Suppressor macrophage treated with lipopolysaccharide for 4 hours (primary cell): ENCODE data around the gene ZNF827.

ENCODE experiments used
- DNase-seq: peaks from one replicate; pipeline ENCODE4 v3.0.0-alpha.2; 2020

ZNF827 gene

DNA sequence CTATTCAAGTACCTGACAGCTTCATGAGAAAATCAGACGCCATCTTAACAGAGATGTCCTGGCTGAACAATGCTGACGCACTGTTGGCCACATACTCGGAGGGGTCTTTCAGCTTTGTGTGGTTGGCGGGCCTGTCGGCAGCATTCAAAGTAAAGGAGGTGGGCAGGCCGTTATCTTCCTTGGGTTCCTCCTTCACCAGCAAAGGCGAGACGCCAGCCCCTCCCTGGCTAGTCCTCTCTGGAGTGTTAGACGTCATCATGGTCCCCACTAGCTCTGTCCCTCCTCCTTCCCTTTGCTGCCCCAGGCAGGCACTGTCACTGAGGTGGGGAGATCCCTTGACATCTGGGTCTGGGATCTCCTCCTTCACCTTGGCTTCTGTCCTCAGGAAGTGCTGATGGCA, 53.0 kb downstream of the ZNF827 start:
- no peak for DNase-seq

DNA sequence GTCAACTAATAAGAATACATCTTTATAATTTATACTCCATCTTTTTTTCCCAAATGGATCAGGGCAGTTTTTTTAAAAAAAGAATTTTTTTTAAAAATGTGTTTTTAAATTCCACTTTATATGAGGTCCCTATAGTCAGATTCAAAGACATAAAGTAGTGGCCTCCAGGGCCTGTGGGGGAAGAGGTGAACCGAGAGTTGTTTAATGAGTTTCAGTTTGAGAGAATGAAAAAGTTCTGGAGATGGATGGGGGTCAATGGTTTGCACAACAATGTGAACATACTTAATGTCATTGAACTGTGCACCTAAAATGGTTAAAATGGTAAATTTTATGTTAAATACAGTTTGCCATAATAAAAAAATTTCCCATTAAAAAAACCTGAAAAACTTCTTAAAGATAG, 53.8 kb downstream of the ZNF827 start:
- no peak for DNase-seq

DNA sequence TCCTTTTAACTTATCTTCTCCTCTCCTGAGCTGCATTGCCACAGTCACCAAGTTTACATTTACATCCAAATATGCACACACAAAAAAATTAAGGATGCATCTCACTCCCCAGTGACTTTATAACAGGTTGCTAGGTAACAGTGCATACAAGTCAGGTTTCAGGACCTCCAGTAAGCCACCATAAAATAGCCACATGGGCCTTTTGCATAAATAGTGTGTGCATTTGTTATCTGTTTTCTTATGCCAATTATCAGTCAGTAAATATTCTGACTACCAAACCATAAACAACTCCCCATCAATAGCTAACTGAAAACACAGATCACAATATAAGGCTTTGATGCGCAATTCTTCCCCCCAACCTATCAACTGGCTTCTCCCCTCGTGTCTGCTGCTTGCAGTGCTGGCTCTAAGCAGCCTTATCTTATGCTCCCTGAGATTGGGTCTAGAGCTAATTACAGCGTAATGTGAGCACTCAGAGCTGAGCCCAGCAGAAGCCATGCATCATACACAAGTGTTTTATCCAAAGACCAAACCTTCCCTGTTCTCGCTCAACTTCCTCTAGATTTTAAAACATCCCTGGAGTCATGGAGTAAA, 55.4 kb downstream of the ZNF827 start:
- no peak for DNase-seq

DNA sequence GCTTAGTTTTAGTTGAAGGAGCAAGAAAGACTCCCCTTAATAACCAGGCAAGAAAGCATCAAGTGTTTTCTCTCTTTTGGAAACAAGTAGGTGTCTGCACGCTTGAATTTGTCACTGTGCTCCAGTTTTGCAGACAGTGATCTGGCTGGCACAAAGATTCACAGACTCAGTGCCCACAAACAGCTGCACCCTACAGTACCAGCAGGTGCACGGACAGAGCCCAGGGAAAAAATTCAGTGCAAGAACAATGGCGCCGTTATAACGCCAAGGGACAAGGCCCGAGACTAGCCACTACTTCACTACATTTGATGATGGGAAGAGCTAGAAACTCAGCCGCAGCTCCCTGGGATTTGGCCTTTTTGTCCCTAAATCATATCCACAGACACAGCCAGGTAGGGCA, 56.0 kb downstream of the ZNF827 start:
- no peak for DNase-seq

DNA sequence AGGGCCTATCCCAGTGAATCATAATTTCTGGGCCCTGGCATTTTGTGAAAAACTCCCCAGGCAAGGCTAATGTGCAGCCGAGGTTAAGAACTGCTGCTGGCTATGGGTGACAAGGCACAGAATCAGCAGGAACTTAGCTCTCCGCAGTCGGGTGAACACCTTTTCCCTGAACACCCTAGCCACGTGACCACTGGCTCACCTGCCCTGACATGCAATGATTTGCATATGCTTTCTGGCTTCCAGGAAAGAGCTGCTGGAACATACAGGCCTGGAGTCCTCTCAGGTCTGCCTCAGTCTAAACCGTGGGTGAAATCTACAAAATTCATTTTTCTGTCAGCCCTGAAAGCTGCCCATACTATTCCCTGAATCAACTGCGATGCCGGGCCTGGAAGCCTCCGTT, 56.6 kb downstream of the ZNF827 start:
- no peak for DNase-seq

DNA sequence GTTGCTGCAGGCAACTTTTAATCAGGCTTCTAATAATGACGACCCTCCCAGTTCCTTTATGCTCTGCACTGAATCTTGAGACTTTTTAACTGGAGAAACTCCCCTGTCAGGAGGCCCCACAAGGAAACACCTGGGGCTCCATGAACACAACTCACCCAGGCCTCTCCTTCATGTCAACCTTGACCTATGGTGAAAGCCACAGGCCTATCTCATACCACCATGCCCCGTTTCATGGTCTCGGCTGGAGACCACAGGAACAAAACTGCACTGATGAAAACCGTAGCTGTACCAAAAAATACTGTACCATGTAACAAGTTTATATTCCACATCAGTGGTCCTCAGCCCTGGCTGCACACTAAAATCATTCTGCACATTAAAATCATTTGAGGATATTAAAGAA, 57.0 kb downstream of the ZNF827 start:
- no peak for DNase-seq

DNA sequence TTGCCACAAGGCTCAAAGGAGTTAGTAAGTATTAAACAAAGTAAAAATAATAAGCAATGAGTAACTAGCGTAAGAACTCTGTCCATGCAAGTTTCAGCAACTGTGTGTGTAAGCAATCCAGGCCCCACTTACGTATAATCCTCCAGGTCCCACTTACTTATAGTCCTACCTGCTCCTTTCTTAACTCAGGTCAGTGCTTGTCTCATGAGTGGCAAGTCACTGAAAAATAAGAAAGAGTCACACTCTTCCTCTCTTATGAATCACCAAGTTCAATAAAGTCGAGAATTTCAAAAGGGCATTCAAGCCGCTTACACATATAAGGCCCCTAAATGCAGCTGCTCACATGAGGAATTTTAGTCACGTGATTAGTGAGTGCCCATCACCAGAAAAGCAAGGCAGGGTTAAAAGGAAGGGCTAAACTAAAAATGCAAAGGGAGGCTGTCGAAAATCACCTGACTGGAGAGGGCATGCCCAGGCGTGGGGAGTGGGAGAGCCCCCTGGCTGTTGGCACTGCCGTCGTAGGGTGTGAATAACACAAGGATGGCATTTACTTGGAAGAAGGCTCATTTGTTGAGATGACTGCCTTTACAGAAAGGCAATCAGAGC, 58.2 kb downstream of the ZNF827 start:
- DNase-seq = no peak

DNA sequence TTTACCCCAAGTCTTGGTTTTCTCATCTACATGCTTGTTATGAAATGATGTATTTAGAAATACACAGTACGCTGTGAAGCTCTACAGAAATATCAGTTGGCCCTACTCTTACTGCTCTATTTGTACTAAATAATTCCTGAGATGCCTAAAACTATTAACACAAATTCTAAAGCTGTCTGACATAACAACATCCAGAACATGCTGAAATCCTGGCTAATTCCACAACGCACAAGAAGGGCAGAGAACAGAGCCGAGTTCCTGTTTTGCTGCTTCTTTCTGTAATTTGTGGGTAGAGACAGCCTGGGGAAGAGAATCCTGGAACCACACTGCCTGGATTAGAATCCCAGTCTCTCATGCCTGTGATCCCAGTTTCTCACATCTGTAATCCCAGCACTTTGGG, 59.0 kb downstream of the ZNF827 start:
- no peak for DNase-seq

DNA sequence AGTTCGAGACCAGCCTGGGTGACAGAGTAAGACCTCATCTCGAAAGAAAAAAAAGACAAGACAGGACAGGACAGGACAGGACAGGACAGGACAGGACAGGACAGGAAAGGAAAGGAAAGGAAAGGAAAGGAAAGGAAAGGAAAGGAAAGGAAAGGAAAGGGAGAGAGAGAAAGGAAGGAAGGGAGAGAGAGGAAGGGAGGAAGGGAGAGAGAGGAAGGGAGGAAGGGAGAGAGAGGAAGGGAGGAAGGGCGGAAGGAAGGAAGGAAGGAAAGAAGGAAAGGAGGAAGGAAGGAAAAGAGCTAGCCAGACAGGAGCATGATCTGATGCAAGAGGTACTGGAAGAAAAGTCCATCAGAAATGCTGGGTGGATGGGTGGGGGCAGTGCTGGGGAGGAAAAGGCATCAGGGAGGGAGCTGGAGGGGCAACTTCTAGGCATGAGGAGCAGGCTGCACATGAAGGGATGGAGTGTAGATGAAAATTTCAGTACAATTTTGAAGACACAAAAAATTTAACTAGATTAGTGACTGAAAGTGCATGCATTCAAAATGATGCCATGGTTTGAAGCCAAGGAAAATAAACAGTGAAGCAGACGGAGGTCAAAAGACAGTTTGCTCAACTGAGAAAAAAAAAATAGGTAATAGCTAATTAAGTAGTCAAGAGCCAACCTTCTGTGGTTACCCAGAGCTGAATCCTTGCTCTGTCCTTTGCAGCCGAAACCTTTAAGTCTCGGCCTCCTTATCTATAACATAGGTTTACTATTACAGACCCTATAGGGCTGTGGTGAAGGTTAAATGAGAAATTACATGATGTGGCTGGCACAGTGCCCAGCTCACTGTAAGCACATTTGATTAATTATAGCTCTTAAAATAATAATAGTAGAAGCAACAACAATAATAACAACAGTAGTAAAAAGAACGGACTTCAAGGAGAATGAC, 59.9 kb downstream of the ZNF827 start:
- no peak for DNase-seq

DNA sequence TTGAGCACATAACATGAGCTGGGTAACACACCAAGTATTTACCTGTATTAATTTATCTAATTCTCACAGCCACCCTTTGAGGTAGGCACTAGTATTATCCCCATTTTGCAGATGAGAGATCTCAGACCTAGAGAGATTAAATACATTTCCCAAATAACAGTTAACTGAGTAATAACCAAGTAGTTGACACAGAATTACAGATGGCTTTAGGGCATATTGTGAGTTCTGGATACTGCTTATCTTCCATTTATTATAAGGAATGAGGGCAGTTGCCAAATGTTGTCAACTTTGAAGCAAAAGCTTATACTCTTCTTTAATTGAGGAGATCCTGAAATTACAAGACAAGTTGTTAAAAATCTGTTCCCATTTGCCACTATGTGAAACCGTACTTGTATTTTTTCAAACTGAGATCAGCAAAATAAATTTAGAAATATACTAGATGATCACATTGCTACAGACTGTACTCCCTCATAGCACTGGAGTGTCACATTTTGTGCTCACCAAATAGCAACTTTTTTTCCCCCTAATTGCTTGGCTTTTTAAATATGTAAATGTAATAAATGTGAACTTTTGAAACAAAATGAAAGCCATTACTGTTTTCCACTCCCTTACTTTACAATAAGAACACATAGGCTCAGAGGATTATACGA, 62.0 kb downstream of the ZNF827 start:
- no peak for DNase-seq

DNA sequence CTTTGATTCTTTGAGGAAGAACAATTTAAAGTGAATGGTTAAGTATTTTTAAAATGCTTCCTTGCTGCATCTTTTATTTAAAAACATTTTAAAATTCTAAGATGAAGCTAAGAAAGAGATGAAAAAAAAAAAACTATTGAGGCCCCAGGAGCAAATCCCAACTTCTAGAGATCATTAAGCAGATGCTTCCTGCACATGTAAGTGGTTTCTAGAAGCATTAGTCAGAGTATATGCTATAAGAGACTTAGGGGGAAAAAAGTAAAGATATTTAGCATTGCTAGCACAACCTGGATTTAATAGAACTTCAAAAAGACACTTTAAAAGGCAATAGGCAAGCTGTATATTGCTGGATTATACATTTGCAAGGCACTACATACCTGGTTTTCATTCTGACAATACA, 64.7 kb downstream of the ZNF827 start:
- no peak for DNase-seq

DNA sequence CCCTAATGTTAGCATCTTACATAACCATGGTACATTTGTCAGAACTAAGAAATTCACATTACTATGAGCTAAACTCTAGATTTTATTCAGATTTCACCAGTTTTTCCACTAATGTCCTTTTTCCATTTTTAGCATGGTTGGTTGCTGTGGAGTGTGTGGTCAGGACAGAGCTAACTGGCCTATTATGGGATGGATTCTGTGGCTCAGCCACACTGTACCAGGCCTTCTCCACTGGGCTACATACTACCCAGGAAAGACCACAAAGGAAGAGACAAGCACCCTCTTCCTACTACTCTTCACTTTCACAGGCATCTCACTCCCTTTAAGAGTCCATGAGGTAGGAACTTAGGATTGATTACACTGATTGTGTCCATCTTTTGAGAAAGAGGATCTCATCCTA, 67.4 kb downstream of the ZNF827 start:
- no peak for DNase-seq

DNA sequence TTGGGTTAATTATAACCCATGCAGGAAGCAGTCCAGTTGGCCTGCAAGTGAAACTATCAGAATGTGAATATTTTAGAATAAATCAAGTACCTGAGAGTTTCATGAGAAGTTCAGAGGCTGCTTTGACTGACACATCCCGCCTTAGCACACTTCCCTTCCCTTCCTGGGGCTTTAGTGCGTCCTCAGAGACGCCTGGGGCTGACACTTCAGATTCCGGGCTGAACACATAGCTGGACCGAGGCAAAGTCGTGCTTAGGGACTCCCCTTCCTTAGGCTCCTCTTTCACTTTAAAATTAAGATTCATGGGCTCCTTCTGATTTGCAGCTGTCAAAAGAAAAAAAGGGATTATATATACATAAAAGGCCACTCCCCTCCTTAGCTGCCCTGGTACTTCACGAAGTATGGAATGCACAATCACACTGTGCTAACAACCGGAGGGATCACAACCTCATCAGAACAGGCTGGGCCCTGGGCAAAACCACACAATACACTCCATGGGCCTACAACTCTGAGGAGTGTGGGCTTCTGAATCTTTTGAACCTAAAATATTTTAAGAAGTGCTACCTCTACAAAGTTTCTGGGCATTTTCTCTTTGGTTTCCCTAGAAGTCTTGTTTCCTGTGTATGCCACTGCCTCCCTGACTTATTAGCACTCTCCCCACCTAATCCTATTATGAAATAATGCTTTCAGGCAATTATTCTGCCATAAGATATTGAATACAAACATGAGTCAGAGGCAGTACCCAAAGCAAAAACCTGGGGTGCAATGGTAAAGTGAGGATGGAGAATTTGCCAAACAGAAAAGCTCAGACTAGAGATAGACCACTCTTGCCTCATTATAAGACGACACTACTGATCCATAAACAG, 68.2 kb downstream of the ZNF827 start:
- DNase-seq = no peak

DNA sequence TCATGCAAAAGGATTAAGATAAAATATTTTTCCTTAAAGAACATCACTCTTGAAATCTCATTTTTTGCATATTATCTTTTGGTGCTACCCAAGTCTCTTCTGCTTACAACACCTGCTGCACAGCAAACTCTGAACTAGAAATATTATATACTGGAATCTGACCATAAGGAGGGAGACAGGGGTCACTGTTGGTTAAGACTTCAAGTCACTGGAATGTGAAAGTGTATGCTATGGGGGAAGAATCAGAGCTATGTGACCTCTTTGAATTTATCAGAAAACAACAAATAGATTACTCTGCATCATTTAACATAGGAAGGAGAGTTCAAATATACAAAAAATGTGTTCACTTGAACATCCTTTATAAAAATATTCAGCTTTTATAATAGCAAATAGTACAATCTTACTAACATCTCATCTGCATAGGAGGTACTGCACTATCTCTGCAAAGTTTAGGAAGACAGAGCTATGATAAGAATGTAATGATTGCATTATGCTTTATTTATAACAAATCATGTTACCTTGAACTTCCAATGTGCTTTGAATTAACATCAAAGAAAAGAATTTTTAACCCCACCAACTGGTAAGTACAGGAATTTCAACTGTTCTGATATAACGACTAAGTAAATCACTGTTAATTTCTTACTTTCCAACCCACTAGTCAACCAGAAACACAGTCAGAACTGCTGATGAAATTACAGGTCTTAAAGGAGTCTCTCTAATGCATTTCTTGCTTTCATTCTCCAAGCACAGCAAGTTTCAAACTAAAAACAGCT, 69.8 kb downstream of the ZNF827 start:
- DNase-seq = no peak

DNA sequence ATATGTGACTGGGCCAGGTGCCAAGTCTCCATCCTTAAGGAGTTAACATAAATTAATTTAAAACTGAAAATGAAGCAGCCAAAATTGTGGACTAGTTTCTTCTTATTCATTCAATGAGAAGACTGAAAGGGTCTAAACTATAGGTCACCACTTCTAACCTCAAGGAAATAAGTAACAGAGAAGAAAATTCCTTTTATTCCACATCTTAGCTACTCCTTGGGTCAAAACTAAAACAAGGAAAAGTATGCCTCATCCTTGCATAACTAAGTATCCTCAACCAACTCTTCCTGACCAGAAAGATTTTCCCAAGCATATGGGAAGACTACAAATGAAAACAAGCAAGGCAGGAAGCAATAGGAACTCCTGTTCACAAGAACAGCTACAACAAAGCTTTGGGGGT, 71.2 kb downstream of the ZNF827 start:
- DNase-seq = no peak

DNA sequence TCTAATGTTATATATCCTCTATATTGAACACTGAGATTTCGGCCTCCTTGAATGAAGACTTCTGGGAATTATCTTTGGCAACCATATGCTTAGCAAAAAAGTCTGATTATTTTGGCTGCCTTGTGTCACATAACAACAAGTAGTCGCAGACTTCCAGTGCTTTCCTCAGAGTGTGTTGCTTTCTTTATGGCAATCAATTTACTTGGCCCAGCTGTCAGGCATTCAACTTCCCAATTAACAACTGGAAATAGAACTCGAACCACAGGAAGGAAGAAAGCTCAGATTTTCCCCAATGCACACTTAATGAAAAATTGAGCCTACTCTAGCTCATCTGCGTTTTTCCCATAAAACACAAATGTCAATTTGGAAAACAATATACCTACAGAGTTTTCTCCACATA, 71.6 kb downstream of the ZNF827 start:
- DNase-seq = no peak

DNA sequence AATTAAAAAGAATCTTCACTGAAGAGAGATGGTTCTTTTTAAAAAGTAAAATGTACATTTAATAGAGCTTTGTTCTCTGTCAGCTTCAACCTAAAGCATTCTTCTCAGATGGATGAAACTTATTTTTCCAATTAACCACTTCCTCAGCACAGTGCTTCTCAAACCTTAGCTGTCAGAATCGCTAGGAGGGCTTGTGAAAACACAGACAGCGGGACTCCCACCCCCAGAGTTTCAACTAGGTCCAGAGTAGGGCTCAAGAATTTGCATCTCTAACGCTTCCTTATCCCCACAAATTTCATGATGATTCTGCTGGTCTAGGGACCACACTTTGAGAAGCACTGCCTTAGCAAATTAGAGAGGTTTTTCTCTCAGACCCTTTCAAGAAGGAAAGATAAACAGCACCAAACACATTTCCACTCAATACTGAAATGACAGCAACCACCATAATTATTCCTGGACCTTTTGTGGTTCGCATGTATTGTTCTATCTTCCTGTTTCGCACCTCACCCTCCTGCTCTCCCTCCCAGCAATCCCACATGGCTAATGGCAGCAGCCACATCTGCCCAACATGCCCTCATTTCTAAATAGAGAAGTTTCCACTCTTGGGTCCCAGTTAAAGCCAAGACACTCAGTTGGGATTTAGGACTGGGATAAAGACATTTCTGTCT, 73.2 kb downstream of the ZNF827 start:
- no peak for DNase-seq

DNA sequence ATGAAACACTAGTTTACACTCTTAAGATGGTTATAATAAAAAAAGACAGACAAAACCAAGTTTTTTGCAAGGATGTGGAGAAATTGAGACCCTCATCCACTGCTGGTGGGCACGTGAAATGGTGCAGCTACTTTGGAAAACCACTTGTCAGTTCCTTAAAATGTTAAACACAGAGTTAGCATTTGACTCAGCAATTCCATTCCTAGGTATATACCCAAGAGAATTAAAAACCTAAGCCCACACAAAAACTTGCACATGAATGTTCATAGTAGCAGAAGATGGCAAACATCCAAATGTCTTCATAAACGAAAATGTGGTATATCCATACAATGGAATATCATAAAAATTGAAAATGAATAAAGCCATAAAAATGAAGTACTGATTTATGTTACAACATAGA, 75.4 kb downstream of the ZNF827 start:
- DNase-seq = no peak

DNA sequence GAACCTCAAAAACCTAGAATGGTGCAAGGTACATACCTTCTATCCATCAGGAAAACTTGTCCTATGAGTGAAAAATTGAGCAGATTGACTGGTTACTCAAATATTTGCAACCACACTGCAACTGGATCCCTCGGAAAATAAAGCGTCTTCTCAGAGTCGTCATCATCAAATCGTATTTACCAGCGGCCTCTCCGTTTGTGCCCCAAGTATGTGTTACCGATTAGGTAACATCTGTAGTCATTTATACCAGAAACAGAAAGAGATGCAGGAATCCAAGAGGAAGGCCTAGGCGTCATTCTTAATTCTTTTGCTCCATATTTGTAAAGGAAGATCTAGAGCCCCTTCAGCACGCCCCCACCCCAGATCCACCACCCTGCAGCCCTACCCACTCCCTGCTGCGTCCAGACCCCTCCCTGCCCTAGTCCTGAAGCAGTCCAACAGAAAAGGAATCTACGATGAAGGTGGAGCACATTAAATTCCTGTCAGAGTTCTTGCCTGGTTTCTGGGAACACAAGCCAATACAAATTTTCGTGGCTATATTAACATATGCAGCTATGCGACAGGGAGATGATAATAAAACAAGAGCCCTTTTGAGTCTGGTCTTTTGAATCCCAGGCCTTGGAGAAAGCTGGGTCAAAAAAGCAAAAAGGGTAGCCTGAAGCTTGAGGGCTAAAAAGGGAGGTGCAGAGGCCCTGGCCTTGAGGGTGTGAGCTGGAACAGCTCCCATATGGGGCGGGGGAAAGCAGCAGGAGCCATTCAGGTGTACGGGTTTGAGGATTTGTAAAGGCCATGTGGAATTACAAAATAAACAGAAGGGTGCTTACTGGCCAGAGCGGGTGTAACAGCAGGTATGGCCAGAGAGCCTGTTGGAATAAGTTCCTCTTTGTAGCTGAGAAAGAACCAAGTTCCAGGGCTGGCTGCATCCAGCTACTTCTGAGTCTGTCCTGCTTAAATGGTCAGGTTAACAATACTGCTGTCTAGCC, 77.0 kb downstream of the ZNF827 start:
- no peak for DNase-seq

DNA sequence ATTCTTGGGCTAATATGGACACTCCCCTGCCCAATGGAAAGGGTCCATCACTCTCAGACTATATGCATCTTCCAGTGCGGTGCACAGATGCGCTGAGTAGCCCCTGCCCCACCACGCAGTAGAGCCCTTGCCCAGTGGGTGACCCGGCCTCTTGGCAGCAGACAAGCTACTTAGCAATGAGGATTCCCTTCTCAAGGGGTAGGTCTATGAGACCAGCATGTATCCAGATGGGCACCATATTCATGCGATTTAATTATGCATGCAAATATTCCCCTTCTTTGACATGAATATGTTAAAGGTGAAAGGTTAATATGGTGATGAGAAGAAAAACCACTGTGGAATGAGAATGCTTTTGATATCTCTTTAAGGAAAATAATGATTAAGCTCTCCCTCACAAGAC, 77.7 kb downstream of the ZNF827 start:
- no peak for DNase-seq
